NOMO-1 treated with DMSO at 0.1 percent for 48 hours (cell line): ENCODE results near the gene MUTYH.
A peak's percentile ranks its signal among the peaks of the same experiment; 100 is the strongest.
"Not testable (repeated sequence)": the region's sequence is repeated elsewhere in the genome, so short reads cannot be mapped to it uniquely, and the experiment has no call there.

Experiments
- DNase-seq: peaks from one replicate; lab custom pipeline; 2025; ENCODE audit not compliant: unreplicated experiment; lab: John Stamatoyannopoulos, UW

Gene MUTYH

DNA sequence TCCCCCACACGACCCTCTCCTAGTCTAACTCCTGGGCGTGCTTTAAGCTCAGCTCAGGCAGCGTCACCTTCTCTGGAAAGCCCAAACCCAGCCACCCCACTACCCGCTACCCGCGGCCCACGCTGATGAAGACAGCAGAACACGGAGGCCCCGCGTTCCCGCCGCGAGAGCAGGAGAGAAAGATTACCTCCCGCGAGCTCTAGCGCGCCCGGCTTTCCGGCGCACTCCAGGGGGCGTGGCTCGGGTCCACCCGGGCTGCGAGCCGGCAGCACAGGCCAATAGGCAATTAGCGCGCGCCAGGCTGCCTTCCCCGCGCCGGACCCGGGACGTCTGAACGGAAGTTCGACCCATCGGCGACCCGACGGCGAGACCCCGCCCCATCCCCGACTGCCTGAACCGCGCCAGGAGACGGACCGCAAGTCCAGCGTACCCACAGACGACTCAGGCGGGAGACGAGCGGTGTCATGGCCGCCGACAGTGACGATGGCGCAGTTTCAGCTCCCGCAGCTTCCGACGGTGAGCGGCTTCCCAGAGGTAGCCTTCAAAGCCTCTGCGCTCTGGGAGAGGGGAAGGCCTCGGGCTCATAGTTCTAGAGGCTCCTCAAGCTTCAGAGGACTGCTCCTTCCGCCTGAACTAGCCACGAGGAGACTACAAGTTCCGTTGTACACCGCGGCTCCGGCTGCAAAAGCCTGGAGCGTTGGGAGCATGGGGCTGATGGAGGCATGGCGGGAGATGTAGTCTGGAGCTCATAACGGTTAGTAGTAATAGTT is at the start of gene MUTYH, which contains the start of gene TOE1:
MUTYH (minus strand) TSS at position 652 of the 770 bp plus-strand sequence. CDS start 5,935 bp downstream, outside the sequence.
TOE1 (plus strand) TSS at position 382 of the 770 bp plus-strand sequence; CDS start at position 465, 83 bp downstream.
- DNase-seq, result peak; percentile 94

DNA sequence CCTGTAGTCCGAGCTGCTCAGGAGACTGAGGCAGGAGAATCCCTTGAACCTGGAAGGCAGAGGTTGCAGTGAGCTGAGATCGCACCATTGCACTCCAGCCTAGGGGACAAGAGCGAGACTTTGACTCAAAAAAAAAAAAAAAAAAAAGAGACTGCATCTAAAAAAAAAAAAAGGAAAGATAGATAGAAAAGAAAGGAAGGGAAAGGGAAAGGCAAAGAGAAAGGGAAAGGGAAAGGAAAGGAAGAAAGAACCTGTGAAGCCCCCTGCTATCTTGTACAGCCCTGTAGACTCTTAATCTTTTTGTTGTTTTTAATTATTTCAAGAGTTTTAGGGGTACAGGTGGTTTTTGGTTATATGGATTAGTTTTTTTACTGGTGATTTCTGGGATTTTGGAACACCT is 46.0 kb upstream of the MUTYH start:
- no peak for DNase-seq

DNA sequence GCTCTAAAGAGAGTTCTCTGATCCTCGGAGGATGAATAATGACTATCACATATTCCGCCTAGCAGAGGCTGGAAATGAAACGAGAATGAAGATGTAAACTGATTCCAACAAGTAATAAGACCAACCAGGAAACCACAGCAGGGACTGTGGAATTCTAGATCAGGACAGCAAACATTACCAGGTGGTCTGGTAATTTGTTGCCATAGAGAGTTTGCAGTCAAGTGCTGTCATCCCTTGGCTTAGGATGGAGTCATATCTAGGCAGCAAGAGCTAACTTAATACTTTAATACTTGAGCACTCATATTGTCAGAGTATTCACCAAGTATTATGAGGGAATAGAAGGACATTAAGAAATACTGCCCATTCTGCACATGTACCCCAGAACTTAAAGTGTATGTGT is 45.1 kb upstream of the MUTYH start:
- no peak for DNase-seq

DNA sequence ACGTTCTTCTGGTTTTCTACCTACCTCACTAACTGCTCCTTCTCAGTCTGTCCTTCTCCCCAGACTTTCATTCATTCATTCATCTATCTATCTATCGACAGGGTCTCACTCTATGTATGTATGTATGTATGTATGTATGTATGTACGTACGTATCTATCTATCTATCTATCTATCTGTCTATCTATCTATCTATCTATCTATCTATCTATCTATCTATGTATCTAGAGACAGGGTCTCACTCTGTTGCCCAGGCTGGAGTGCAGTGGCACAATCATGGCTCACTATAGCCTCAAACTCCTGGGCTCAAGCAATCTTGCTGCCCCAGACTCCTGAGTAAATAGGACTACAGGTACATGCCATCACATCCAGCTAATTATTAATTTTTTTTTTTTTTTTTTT is 44.0 kb upstream of the MUTYH start:
- not testable (repeated sequence) for DNase-seq

DNA sequence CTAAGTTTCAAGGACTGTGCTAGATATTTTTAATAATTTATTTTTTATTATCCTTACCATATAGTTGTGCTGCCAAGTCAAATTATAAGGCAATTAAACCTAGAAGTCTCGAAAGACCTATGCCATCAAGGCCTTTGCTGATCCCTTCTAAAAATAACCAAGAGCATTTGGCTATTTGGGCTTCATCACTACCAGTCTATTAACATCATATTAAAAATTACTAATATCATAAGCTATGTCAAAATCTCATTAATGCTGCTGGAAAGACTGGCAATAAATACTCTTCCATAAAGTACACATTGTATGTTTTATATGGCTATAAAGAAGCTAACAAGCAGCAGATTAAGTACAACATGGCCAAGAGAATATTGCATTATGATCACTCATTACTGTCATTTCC is 43.0 kb upstream of the MUTYH start:
- DNase-seq, result no peak

DNA sequence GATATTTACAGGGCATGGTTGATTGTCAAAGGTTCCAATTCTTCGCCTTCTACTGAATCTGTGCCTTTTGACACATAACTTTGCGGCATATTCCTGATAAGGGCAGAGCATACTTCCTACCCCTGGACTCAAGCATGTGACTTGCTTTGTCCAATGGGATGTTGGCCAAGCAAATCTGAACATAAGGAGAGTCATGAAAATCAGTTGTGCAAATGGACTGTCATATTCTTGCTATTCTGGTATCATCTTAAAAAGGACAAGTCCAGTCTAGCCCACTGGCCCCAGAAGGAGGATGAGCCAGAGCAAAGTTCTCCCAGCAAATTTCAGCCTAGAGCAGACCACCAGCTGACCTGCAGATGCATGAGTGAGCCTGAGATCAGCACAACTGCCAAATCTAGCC is 41.0 kb upstream of the MUTYH start:
- no peak for DNase-seq

DNA sequence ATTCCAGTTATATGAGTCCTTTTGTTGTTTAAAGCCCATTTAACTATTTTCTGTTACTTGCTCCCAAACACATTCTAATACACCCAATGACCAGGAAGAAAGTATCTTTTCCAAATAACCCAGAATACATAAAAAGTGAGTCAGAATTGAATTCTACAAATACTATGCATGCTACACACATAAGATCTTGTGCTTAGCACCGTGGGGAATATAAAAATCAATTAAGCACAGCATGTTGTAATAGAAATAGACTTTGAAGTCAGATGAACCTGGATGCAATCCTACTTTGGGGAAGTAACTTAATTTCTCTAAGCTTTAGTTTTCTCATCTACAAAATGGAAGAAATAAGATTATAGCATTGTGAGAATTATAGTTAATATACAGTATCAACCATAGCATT is 40.5 kb upstream of the MUTYH start:
- no peak for DNase-seq

DNA sequence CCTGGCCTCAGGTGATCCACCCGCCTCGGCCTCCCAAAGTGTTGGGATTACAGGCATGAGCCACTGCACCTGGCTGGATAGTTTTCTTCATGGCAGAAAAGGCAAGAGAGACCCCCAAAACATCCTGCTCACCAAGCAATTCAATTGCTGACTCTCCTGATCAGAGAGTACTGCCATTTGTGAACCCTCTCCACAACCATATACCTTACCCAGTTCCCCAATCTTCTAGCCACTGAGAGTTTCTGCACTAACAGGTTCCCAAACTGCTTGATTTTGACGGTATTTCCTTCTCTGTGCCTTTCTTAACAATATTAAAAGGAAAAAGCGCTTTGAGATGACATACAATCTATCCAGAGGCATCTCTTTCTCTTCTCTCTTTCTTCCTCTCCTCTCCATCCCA is 39.9 kb upstream of the MUTYH start:
- no peak for DNase-seq

DNA sequence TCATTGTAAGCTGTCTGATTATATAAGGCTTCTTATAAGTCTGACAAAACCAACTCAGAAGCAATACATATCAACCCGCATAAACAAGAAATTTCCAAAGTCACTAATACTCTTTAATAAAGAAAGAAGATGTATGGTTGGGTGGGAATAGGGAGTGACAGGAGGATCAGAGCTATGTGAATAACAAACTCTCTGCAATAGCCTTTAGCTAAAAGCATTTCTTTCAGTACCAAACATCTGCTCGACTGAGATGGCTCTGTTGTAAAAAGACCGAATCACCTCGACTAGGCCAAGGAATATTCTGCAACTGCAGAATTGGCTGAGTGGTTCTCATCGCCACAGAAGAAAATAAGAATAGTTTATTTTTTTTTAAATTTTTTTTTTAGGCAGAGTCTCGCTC is 39.3 kb upstream of the MUTYH start:
- no peak for DNase-seq

DNA sequence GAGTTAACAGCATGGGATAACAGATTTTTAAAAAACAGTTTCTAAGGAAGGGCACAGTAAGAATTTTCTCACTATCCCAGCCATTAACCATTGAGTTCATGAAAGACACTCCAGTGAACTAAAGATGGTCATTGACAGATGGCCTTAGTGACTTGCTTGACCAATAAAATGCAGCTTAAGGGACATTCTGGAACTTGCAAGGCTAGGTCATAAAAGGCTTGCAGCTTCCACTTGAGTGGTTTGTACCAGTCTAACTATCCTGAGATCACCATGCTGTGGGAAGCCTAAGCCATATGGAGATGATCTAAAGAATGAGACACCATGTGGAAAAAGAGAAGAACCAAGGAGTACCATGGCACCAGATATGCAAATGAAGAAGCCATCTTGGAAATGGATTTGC is 37.9 kb upstream of the MUTYH start:
- no peak for DNase-seq

DNA sequence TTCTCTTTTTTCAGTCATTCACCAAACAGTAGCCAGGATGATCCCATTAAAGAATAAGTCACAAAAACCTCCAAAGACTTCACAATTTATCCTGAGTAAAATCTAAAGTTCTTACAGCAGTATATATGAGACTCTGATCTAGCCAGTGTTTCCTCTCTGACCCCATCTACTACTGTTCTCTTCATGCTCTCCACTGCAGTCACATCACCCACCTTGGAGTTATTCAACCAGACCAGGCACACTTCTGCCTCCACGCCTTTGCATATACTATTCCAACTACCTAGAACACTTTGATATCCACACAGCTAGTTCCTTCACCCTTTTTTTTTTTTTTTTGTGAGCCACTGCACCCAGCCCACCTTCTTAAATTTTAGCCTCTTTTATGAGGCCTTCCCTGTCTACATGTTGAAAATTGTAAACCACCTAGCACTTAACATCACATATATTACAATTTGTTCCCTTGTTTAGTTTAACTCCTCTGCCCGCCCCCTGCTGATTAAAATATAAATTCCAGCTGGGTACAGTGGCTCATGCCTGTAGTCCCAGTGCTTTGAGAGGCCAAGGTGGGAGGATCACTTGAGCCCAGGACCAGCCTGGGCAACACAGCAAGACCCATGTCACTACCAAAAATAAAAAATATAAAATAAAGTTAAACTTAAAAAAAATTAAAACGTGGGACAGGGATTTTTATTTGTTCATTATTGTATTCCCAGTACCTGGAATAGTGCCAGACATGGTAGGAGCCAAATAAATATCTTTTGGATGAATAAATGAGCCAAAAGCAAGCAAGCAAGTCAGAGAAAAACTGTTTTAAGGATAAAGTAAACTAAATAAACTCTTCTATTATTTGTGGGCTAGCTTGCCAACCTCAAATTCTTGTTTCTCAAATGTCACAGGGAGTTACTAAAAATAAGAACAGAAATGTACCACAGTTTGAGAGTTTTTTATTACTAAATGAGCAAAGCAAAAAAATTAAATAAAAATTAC is 35.2 kb upstream of the MUTYH start:
- no peak for DNase-seq

DNA sequence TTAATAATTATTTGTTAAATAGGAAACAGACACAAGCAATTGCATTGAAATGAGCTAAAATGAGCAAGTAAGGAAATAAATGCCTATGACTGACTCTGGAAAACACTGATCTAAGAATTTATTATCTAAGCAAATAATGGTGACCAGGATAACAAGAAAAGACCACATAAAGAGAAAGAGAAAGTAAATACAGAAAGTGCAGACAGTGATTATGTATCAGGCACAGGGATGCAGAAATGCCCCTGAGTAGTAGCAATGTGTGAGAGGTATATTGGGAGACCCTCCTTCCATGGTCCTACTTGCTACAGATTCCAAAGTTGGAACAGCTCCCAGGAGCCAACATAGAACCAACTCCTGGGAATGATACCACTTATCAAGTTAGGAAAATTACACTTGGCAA is 33.3 kb upstream of the MUTYH start:
- DNase-seq, result no peak

DNA sequence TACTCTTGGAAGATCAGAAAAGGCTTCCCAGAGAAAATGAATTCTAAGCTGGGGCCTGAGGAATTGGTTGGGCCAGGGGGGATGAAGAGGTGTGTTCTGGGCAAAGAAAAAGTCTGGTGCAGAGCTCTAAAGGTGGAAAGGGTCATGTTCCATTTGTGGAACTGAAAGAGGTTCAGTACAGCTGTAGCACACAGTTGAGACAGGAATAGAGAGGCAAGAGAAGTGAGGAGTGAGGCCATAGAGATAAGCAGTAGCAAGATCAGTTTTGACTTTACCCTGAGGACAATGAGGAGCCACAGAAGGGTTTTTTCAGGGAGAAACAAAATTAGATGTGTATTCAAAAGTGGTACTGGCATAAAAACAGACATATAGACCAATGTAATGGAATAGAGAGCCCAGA is 30.3 kb upstream of the MUTYH start:
- DNase-seq, result no peak

DNA sequence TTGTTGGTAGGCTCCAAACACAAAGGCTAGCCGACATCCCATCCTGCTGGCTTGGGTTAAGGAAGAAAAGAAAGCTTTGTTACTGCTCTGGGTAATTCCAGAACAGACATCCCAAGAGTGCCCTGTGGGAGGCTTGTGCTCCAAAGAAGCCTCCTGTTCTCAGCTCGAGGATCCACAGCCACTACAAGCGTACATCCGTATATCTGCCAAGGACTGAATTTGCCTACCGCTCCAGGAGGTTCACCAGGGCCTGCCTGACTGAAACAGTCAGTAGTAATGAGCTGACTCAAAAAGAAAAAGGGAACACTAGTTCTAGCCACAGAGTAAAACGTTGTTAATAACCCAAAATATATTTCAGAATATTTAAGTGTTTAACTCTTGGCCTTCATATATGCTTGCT is 24.8 kb upstream of the MUTYH start:
- DNase-seq, result no peak

DNA sequence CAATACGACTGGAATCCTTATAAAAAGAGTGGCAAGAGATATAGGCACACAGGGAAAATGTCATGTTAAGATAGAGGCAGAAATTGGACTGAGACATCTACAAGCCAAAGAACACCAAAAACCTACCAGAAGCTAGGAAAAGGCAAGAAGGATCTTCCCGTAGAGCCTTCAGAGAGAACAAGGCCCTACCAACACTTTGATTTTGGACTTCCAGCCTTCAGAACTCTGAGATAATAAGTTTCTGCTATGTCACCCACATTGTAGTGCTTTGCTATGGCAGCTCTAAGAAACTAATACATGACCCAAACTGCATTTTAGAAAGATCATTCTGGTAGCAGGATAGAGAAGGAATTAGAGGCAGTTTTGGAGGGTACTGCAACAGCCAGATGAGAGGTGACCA is 24.1 kb upstream of the MUTYH start:
- no peak for DNase-seq

DNA sequence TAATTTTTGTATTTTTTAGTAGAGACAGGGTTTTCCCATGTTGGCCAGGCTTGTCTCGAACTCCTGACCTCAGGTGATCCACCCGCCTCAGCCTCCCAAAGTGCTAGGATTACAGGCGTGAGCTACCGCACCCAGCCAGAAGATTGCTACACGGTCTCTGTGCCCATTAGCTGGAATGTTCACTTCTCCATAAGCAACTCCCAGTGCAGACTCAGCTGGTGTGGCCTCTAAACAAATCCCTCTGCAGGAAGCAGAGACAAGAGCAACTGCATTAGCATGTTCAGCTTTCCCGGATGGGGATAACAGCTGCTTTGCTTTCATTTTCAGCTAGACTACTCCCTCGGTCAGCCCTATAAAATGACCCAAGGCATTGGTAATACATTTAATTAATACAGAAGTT is 20.7 kb upstream of the MUTYH start:
- DNase-seq, result not testable (repeated sequence)

DNA sequence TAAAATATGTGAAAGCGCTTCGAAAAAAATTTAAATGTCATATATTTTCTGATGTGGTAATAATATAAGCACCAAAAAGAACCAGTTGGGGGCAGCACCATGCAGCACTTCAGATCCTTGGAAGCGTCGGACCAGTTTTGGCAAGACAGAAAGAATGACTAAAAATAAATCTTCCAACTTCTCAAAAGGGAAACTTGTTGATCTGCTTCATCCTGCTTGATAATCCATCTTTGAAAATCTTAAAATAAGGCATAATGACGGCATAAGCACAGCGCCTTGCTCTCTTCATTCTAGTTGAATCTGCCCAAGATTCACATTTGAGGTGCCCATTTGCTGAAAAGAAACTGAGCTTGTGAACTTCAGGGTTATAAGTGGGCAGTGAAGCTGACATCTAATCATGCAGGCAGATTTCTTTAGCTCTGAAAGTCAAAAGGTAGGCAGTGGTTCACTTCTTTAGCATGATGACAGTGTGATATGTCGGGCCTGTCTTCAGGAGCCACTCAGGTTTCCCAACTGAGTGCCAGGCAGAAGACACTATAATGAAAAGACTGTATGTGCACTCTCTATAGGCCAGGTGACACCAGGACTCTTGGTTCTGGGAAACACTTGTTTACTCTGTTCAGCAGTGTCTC is 19.8 kb upstream of the MUTYH start:
- DNase-seq, result peak; percentile 69

DNA sequence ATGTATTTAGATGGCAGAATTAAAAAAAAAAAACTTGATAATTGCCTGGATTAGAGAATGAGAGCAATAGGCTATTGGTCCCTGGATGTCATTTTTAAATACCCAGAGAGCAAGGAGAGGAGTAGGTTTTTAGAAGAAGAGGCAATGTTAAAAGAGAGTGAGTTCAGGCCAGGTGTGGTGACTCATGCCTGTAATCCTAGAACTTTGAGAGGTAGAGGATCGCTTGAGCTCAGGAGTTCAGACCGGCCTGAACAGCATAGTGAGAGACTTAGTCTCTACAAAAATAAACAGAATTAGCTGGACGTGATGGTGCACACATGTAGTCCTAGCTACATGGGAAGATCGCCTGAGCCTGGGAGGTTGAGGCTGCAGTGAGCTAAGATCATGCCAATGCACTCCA is 15.9 kb upstream of the MUTYH start:
- DNase-seq, result no peak

DNA sequence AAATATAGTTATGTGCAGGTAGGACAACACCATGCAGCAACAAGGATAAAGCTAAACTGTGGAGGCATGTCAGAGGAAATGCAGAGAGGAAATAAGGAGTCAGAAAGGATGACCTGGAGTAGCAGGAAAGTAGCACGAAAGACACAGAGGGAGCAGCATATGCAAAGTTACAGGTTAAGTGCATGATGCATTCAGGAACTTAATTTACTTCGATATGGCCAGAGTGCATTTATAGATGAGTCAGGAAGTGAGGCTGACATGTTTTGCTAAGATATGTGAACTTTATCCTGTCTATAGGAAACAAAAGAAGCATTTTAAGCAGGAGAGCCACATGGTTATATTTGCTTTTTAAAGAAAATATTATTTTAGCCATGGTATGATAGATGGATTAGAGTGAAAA is 15.4 kb upstream of the MUTYH start:
- DNase-seq, result no peak

DNA sequence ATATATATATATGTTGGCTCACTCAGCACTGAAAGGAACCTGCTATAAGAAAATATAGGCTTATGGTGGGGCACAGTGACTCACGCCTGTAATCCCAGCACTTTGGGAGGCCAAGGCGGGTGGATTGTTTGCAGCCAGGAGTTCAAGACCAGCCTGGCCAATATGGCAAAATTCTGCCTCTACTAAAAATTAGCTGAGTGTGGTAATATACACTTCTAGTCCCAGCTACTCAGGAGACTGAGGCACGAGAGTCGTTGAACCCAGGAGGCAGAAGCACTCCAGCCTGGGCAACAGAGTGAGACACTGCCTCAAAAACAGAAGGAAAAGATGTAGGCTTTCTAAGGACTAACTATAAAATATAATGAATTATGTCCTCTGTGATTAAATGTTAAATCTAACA is 14.6 kb upstream of the MUTYH start:
- DNase-seq, result no peak

DNA sequence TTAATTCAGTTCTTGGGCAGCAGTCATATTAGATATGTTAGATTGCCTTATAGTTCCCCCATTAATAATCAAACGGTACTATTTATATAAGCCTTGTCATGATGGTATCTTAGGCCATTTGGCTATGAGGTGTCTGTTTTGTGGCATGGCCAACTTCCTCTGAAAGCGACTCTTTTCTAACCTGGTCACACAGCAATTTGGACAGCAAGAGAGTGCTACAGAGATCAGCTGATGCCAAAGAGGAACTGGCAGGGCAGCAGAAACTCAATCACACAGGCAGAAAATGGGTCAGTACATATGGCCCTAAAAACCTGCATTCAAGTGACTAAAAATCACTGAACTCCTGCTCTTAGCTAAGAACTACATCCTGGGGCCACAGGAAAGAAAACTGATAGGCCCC is 13.4 kb upstream of the MUTYH start:
- DNase-seq, result no peak

DNA sequence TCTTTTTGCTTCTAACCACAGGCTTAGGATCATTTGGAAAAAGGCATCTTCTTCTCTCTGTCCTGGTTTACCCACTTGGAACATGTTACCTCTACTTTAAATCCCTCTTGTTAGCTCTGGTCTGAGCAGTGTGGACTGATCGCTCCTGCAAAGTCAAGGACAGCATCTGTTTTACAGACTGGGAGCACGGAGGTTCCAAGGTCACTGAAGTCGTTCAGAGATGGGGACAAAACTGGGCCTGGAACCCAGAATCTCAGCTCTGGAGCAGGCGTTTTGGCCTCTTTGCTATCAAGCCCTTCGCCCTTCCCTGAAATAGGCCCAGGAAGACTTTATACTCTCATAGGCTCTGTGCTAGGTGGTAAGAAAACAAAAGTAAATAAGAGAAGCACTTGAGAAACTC is 11.3 kb upstream of the MUTYH start:
- no peak for DNase-seq
